Lung (tissue), 12 donors: ENCODE measurements around the gene SAMD1. TPM values are rescaled to one million over a fixed set of nuclear protein-coding genes. Genes with fewer than 3 reads are reported as not detected.

Experiments
- ATAC-seq: fragments of 200-7000 bp; cut with Tn5 transposase; one replicate; pipeline ENCODE4 v1.9.1; 2020; ENCODE audit warnings: moderate number of reproducible peaks; ENCODE audit not compliant: insufficient read depth, low FRiP score
- DNase-seq, 3 donors: peaks; one replicate each; pipeline ENCODE4 v3.0.0-alpha.2; 2013 to 2017
- H3K27ac ChIP-seq, 2 donors: one replicate each; pipeline ENCODE4 v1.5.1; 2013; ENCODE audit warnings: mild to moderate bottlenecking in 2 of 2, moderate library complexity in 2 of 2, control low read depth in 1 of 2, inconsistent platforms in 1 of 2, low read depth in 1 of 2, low read length in 1 of 2
- H3K27me3 ChIP-seq, 3 donors: one replicate each; pipeline ENCODE4 v1.5.1; 2013; ENCODE audit warnings: low read length in 2 of 3; ENCODE audit not compliant: control insufficient read depth in 3 of 3, insufficient read depth in 3 of 3
- H3K36me3 ChIP-seq, 4 donors: one replicate each; pipeline ENCODE4 v1.5.1; 2013; ENCODE audit warnings: low read length in 4 of 4, mild to moderate bottlenecking in 1 of 4, moderate library complexity in 1 of 4; ENCODE audit not compliant: control insufficient read depth in 4 of 4, insufficient read depth in 4 of 4
- H3K4me1 ChIP-seq, 5 donors: one replicate each; pipeline ENCODE4 v1.5.1; 2013; ENCODE audit warnings: low read length in 5 of 5, mild to moderate bottlenecking in 2 of 5, moderate library complexity in 1 of 5; ENCODE audit not compliant: control insufficient read depth in 5 of 5, insufficient read depth in 5 of 5
- H3K4me3 ChIP-seq: one replicate; pipeline ENCODE4 v1.5.1; 2013; ENCODE audit warnings: mild to moderate bottlenecking, control low read depth, moderate library complexity
- H3K9ac ChIP-seq, 2 donors: one replicate each; pipeline ENCODE4 v1.5.1; 2013; ENCODE audit warnings: low read length in 2 of 2, control low read depth in 1 of 2; ENCODE audit not compliant: insufficient read depth in 1 of 2
- H3K9me3 ChIP-seq, 4 donors: one replicate each; pipeline ENCODE4 v1.5.1; 2013; ENCODE audit warnings: low read length in 3 of 4, mild to moderate bottlenecking in 1 of 4, moderate library complexity in 1 of 4; ENCODE audit not compliant: control insufficient read depth in 4 of 4, insufficient read depth in 3 of 4
- CTCF ChIP-seq: IDR thresholded peaks from 2 replicates; pipeline ENCODE4 v1.5.1; 2012; ENCODE audit warnings: mild to moderate bottlenecking; ENCODE audit errors: control extremely low read depth, extremely low read depth
- WGBS, 2 donors: extraction: QIAGEN DNeasy Blood & Tissue Kit; methylation state at CpG; one replicate each; pipeline ENCODE4 v1.1.7; 2013; 5-methylcytosine and 5-hydroxymethylcytosine counted together
- polyA plus RNA-seq, 2 donors: library from polyadenylated mRNA; stranded (reverse); fragments of 200-250 nt; gene quantifications; one replicate each; pipeline ENCODE4 v1.2.1, GENCODE V29; 2013
- total RNA-seq, 2 donors: library from RNA; depleted of rRNA in 1 of 2; stranded (reverse); fragments of >200 nt in 1 of 2; gene quantifications; one replicate each; pipeline ENCODE4 v1.2.1, GENCODE V29; 2014 to 2021
- donor health status: control.
- donor health status: control.
- donor health status: Bipolar disorder and iron deficiency.
- donor health status: healthy.
- donor health status: DM: yes; HTN: yes; CAD: no.

Gene SAMD1
- total and polyA plus RNA-seq, 4 donors = 32.9 to 48.8 (median 39.4) TPM

DNA sequence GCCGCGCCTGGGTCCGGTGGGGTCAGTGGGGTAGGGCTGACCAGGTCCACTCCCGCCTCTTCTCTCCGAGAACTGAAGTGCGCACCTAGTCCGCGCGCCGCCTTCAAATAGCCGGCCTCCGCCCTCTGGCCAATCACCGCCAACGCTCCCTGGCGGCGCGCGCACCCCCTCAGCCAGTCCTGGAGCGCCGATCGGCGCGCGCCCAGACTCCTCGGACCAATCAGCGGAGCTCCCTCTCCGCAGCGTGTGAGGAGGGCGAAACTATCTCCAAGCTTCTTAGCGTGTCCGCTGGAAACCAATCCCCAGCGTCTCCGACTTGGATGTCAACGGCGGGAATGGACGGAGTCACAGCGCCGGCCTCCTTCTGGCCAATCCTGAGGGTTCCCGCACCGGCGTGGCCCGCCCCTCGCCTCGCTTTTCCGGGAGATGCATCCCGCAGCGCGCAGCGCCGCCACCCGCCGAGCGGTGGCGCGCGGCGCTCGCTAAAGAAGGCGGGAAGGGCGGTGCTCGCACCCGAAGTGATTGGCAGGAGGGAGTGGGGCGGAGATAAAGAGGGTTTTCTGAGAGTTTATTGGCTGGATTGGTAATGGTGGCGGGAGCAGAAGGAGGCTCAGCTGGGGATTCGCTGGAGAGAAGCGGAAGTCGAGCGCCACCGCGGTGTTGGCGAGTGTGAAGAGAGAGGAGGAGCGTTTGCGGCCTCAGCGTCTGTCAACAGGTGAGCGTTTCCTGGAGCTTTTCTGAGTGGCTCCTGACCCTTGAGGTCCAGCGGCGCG is 46.1 kb upstream of the SAMD1 start, which contains the start of gene ASF1B:
Gene ASF1B, minus strand, starts transcription at position 81 of the 773 bp plus-strand sequence. CDS start 133 bp downstream, outside the sequence.
- WGBS, 2 donors = 0% methylated on average over 78 of the region's 78 CpGs
- peak within 1 kb of the TSS; percentile 63 for H3K9ac ChIP-seq
- no peaks in the 10 kb centered on the region for H3K36me3 ChIP-seq
- peak within 1 kb of the TSS; percentile 70 for H3K4me3 ChIP-seq
- H3K27ac ChIP-seq = peak within 1 kb of the TSS; percentile 94 to 95
- H3K9me3 ChIP-seq = no peaks in the 10 kb centered on the region
- H3K27me3 ChIP-seq = no peaks in the 10 kb centered on the region
- peaks cover 0 to 22% (median 6%) of the 10 kb centered on the region in 5 donors for H3K4me1 ChIP-seq
- peak; percentile 100 for DNase-seq
- peak; percentile 65 for TF ChIP-seq CTCF
- ATAC-seq = peak; percentile 94

- peak overlapping the region in 1 of 2 donors; percentile 90 for H3K27ac ChIP-seq
- no peak for TF ChIP-seq CTCF
- H3K36me3 ChIP-seq = no peaks in the 10 kb centered on the region
- 0% methylated on average over 36 to 38 of the region's 38 CpGs for WGBS, 2 donors
- DNase-seq (no peak), ATAC-seq (no peak)
- H3K4me1 ChIP-seq = peaks cover 0 to 22% (median 6%) of the 10 kb centered on the region in 5 donors
- H3K27me3 ChIP-seq = no peaks in the 10 kb centered on the region
- peak overlapping the region; percentile 70 for H3K4me3 ChIP-seq
- no peaks in the 10 kb centered on the region for H3K9me3 ChIP-seq
- no peak overlapping the region for H3K9ac ChIP-seq
These were observed 45.5 kb upstream of the SAMD1 start for GRCh38 chr19:14135985-14136508.

DNA sequence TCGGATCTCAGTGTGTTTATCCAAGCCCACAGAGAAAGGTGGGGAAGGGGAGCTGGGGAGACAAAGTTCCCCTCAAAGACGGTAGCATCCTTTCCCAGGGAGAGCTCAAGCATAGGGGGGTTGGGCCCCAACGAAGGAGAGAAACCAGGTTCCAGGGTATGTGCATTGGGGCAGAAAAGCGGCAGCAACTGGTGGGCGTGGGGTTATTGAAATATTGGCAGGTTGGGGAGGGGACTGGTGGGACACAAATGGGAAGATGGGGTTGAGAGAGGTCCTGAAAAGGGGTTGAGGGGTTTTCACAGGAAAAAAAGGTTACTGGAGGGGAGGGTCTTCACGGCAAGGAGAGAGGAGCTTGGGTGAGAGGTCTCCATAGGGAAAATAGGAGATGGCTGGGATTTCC is 44.8 kb upstream of the SAMD1 start:
- 34 to 54% methylated on average over 6 of the region's 6 CpGs for WGBS, 2 donors
- no peak overlapping the region for H3K27ac ChIP-seq
- DNase-seq (no peak), ATAC-seq (no peak)
- peaks cover 0 to 22% (median 6%) of the 10 kb centered on the region in 5 donors for H3K4me1 ChIP-seq
- H3K9me3 ChIP-seq = no peaks in the 10 kb centered on the region
- H3K27me3 ChIP-seq = no peaks in the 10 kb centered on the region
- no peaks in the 10 kb centered on the region for H3K36me3 ChIP-seq
- no peak for TF ChIP-seq CTCF
- no peak overlapping the region for H3K9ac ChIP-seq
- H3K4me3 ChIP-seq = no peak overlapping the region
